ENCODE data around the gene ITPR1.

DNA sequence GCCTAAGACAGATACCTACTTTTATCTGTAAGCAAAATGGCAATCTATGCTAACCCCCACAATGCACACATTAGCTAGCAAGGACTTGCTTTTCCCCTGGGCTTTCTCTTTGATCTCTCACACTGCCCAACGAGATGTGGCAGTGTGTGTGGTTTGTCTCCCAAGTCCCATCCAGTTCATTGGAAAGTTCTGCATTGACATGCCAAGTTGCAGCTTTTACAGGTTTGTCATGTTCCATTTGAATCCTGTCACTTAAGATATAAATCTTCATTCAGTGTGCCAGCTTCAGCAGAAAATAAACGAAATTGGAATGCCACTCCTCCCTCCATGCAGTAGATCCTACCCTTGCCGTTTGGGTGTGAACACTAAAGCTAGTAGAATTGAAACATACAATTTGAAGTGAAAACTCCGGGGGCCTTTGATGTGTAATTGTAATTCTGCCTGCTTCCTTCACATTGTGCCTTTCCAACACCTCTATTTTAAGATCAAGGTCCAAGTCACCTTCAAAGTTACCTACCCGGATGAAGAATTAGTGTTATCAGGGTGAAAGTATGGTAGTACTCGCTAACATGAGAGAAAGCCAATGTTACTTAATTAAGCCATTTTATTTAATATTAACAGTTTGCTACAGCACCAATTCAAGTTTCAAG is 355.2 kb downstream of the ITPR1 start:
- no peak for TF ChIP-seq POLR2A (IDR thresholded peaks at IDR 0.05)
- TF ChIP-seq, protein P1, sequence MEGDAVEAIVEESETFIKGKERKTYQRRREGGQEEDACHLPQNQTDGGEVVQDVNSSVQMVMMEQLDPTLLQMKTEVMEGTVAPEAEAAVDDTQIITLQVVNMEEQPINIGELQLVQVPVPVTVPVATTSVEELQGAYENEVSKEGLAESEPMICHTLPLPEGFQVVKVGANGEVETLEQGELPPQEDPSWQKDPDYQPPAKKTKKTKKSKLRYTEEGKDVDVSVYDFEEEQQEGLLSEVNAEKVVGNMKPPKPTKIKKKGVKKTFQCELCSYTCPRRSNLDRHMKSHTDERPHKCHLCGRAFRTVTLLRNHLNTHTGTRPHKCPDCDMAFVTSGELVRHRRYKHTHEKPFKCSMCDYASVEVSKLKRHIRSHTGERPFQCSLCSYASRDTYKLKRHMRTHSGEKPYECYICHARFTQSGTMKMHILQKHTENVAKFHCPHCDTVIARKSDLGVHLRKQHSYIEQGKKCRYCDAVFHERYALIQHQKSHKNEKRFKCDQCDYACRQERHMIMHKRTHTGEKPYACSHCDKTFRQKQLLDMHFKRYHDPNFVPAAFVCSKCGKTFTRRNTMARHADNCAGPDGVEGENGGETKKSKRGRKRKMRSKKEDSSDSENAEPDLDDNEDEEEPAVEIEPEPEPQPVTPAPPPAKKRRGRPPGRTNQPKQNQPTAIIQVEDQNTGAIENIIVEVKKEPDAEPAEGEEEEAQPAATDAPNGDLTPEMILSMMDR (IDR thresholded peaks at IDR 0.05) = no peak

Measured in thyroid gland (tissue), 4 donors.